NCI-H1092 treated with DMSO at 0.1 percent for 48 hours (cell line): ENCODE results near the gene RTL1.

Experiments
- DNase-seq: peaks from one replicate; lab custom pipeline; 2025; lab: John Stamatoyannopoulos, UW

Gene RTL1

DNA sequence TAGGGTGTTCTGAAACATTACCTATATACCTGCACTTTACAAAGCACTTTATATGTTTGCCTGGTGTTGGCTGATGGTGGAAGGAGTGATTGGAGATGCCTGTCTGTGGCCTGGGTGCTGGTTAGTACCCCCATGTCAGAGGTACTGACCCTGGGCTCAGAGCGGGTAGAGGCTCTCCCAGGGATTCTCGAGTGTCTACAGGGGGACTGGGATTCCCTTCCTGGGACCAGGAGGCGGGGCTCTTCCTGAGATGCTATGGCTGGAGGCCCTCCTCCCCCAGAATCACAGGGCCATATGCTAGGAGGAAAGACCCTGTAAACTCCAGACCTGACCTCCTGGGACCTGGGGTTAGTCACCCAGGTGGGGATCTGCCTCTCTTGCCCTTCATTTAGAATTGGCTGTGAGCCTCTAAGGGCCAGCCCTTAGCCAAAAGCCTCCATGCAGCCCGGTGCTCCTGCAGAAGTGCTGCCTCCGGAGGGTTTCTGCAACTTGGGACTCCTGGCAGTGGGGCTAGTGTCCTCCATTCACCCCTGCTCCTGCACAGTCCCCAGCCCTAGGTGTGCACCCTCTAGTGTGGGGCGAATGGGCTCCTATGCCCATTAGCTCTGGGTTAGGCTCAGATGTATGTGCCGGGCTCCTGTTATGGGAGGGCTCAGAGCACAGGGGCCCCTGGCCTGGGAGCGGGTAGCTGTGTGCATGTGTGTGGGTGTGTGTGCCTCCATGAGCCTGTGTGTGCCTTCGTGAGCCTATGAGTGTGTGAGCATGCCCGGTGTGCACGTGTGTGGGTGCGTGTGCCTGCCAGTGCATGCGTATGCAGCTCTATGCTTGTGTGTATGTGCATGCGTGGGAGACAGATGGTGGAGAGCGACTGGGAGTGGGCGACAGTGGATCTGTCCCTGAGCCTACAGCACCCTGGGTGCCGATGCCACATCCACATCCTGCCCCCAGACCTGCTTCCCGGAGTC lies 36.6 kb downstream of the RTL1 start:
- DNase-seq: no peak

DNA sequence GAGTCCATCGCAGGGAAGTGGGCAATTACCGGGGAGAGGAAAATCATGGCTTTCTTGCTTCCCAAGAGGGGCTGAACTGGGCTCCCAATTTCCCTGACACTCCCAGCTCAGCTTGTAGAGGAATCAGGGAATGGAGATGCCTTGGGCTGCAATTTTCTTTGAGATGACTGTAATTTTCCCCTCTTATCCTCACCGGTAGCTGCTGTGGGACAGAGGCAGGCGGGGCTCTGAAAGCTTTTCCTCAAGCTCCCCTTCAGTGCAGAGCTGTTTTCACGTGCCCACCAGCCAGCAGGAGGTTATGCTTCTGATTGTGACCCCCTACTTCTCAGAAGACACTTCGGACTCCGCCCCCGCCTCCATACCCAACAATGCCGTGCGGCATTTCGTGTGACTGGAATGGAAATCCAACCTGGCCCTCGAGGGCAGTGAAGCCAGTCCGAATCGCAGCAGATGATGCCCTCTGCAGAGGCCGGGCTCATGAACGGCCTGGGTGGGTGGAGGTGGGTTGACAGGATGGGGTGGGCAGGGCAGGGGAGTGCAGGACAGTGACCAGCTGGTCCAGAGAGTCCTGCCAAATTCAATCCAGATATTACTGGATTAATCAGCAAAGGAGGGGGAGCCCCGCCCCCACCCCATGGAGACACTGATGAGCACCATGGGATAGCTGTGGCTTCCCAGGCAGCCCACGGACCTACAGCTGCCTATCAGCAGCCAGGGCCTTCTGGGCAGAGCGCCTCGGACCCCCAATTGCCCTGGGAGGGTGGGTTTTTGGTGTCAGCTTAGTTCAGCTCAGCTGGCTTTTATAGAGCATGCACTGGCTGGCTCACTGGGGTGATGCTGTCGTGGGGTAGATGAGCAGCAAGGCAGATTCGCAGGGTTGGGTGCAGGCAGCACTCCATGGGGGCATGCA lies 37.6 kb downstream of the RTL1 start:
- DNase-seq: no peak

DNA sequence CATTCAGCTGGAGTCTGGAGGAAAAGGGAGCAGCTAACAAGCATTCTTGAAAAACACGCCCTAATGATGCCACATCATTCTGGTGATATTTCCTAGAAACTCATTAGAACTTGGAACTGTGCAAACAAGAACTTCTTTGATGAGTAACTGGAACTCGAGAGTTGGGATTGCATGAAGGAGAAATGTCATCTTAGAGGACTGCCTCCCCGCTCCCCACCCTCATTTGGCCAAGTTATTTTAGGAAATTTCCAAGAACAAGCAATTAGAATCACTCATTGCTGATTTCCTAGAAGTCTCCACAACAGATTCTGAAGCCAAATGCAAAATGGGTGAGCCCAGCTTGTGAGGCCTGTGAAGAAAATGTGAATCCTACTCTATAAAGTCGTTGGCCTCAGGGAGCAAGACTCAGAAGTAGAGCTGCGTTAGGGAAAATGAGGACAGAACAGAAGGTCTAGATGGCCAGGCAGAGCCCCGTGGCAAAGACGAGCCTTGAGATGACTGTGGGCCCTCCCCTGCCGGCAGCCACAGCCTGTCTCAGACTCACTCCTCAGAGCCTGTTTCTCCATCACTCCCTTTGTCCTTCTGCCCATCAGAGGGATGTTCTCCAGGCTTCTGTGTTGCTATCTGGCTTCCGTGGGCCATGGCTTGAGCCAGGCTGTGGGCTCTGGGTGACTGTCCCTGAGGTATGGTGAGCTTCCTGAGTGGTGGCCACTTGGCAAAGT lies 38.4 kb downstream of the RTL1 start:
- DNase-seq: no peak

DNA sequence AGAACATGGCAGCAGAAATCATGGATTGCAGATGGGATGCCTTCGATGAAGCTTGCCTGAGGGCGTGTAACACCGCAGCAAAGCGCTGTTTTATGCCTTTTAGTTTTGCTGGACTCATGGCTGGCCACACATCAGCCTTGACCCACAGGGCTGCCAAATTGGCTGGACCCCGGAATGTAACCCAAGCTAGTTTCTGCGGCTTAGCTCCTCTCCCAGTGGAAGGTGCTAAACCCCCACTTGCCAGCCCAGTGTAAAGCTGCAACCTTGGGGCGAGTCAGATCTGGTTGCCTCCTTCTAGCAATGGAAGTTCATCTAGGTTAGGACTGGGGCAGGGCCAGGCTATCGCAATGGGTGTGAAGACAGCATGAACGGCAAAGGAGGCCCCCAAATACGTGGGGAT lies 39.3 kb downstream of the RTL1 start:
- DNase-seq: no peak

DNA sequence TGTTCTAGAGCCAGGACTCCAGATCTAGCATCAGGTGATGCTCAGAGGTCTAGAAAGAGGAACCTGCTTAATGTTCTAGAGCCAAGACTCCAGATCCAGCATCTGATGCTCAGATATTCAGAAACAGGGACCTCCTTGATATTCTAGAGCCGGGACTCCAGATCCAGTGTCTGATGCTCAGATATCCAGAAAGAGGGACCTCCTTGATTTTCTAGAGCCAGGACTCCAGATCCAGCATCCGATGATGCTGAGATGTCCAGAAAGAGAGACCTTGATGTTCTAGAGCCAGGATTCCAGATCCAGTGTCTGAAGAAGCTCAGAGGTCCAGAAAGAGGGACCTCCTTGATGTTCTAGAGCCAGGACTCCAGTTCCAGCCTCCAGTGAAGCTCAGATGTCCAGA lies 40.7 kb downstream of the RTL1 start:
- no peak for DNase-seq

DNA sequence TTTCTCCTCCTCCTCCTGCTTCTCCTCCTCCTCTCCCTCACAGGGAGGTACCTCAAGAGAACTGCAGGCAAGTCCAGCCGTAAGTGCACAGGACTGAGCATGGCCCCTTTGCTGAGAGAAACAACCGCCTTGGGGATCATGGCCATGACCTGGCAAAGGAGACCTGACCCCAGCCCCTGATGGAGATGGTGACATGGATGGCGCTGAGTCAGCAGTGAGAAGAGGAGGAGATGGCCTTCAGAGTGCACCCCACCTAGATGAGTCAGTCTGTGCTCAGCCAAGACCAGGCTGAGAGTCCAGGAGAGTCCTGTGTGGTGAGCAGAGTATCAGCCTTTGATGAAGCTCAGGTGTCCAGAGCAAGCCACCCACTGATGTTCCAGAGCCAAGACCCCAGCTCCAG lies 41.2 kb downstream of the RTL1 start:
- no peak for DNase-seq

DNA sequence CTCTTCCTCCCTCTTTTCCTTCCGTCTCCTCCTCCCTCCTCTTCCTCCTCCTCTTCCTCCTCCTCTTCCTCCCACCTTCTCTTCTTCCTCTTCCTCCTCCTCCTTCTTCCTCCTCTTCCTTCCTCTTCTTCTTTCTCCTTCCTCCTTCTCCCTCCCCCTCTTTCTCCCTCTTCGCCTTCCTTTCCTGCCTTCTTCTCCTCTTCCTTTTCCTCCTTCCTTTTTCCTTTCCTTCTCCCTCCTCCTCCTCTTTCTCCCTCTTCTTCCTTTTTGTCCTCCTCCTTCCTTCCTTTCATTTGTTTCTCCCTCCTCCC lies 41.6 kb downstream of the RTL1 start:
- DNase-seq: no peak

DNA sequence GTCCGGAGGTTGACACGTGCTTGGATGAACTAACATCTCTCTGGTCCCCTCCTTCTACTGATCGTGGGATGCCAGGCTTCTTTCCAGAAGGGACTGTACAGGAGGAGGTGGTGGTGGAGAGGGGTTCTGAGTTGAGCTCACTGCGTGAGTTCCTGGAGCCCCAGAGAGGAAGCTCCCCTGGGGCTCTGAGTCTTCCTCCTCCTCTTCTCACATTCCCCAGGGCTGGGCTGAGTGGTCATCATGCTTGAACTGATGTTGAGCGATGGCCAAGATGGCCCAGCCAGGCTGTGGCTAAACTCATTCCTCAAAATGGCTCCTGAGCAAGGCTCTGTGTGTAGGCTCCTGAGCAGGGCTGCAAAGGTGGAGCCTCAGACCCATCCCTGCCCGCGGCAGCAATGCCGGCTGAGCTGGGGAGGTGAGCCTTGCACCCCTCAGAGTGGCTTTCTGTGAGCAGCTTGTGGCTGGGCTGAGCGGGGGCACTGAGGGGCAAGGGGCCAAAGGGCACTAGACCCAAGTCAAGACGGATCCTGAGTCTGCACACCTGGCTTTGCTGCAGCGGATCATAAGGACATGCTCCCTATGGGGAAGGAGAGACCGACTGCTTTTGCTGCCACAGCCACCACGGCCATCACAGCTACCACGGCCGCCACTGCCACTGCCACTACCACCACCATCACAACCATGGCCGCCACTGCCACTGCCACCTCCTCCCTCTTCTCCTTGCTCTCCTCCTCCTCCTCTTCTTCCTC lies 42.2 kb downstream of the RTL1 start:
- DNase-seq: no peak

DNA sequence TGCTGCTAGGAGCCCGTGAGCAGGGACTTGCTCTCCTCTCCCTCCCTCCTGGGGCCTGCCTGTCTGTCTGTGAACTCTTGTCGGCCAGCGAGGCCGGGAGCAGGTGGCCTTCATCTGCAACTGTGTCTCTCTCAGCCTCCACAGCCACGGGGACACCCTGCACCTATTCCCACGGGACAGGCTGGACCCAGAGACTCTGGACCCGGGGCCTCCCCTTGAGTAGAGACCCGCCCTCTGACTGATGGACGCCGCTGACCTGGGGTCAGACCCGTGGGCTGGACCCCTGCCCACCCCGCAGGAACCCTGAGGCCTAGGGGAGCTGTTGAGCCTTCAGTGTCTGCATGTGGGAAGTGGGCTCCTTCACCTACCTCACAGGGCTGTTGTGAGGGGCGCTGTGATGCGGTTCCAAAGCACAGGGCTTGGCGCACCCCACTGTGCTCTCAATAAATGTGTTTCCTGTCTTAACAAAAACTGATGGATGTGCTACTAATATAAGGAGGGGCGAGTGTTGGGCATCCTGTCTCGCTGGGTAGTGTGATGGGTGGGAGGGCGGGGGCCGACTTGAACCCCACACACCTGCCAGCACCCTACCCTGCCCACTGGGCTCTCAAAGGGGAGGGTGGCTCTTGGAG lies 42.9 kb downstream of the RTL1 start:
- DNase-seq: no peak

DNA sequence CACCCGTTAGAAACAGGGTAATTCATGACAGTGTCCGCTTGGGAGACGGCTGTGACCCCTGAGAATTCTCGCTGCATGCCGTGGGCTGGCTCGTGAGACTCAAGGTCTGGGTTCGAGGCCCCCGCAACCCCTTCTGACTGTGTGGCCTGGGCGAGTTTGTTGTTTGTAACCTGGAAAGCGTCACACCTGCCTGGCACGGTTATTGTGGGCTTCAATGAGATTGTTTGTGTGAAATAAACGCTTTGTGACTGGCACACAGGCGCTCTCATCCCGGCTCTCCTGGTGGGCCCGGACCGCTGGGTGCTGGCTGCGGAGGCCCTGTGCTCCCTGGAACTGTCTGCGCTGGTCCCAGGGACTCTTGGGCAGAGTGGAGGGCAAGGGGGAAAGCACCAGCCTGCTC lies 43.7 kb downstream of the RTL1 start:
- no peak for DNase-seq

DNA sequence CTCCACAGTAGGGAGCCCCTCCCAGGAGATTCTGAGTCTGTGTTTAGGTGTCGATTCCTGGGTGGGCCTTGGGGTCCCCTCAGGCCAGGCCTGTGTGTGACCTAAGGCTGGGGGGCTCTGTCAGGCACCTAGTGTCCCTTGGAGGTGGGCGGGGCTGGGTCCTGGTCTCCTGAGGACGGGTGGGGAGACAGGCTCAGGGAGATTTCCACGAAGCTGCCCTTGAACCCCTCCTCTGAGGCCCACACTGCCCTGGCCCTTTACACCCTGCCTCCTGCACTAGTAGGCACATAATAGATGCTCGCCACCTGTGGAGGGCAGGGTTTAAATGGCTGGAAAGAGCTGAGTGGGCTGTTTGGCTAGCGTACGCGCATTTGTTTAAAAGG lies 44.7 kb downstream of the RTL1 start:
- no peak for DNase-seq

DNA sequence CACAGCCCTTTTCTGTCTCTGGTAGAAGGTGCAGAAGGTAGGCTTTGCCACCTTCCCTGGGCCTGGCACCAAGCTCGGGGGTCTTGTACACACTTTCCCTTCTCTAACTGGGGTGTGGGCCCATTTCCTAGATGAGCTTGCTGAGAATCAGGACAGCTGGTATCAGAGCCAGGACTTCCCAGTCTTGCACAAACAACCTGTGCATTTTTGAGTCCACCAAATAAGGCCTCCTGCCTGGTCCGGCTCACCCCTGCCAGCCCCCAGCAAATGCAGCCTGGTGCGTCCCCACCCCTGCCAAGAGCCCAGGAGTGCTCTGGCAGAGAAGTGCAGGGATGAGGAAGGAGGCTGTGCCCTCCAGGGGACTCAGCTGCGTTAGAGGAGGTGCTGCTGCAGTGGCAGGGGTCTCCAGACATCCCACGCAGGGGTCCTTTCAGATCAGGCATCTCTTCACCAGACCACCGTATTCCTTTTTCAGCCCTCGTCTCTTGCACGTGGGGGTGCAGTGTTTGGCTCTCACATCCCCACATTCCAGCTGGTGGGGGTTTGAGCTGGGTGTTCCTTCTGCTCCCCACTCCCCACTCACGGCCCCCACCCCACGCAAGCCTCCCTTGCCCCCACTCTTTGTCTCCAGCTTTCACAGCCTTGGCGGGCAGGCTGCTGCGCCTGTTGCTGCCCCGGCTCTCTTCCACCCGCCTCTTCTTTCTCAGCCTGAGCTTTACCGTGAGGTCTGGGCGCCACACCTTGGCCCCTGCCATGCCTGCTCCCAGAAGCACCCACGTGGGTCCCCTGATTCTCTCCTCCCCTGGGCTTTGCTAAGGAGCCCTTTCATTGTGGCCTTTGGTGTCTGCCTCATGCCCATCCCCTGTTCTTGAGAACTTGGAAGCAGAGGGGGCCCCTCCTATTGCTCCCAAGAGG lies 45.3 kb downstream of the RTL1 start:
- no peak for DNase-seq

DNA sequence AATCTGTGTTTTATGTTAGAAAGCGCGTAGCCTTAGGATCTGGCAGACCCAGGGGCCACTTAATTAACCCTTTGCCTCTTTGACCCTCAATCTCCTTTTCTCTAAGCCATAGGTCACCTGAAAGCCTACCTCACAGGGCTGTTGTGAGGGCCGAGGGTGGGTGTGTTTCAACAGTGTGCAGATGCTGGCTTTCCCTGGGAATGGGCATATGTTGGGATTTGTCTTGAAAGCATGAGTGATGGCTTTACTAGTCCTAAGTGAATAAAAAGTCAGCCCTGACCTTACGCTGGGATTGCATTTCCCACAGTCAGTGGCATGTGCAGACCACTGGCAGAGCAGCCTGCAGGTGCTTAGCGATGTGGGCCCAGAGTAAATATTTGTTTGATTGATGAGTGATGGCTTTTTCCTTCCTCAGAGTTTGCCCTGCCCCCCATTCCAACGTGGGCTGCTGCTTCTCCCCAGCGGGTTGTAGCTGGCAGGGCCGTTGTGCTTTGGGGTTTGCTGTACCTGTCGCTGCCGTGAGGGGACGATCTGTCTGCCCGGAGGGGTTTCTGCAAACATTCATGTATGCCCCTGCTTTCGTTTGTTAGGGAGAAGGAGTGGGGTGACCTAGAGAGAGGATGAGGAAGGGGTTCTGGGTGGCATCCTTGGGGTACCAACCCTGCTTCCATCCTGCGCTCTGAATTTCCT lies 46.1 kb downstream of the RTL1 start:
- DNase-seq: no peak

DNA sequence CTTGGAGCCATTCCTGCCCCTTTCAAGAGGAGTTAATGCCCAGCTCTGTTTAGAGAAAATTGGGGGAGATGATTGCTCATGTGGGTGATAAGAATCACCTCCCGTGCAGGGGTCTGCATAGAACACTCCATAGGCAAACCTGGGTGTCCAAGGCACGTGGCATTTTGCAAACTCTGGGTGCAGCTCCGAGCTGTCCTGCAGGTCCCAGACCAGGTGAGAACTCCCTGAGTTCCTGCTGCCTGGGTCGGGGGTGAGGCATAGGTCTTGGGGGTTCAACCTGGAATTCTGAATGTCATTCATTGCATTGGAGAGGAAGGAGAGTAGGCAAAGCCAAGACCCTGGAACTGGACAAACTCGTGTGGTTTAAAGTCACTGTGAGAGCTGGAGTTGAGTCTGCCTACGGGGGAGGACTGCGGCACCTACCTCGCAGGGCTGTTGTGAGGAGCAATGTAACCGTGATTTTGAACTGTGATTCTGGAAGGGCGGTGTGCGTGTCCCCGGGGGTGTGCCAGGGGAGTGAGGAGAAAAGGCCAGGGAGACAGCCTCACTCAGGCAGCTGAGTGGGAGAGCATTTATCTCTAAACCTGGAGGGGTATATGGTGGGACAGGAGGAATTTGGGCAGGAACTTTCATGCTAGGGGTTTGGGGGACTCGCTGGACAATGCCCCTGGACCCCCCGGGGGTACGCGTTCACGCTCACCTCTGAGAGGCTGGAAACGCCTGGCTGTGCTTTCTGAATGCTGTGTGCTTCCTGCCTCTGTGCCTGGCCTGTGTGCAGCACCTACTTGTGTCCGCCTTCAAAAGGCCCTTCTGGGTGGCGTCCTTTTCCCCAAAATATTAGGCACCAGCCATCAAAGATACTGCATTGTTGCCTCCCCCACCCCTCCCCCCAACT lies 47.2 kb downstream of the RTL1 start:
- no peak for DNase-seq

DNA sequence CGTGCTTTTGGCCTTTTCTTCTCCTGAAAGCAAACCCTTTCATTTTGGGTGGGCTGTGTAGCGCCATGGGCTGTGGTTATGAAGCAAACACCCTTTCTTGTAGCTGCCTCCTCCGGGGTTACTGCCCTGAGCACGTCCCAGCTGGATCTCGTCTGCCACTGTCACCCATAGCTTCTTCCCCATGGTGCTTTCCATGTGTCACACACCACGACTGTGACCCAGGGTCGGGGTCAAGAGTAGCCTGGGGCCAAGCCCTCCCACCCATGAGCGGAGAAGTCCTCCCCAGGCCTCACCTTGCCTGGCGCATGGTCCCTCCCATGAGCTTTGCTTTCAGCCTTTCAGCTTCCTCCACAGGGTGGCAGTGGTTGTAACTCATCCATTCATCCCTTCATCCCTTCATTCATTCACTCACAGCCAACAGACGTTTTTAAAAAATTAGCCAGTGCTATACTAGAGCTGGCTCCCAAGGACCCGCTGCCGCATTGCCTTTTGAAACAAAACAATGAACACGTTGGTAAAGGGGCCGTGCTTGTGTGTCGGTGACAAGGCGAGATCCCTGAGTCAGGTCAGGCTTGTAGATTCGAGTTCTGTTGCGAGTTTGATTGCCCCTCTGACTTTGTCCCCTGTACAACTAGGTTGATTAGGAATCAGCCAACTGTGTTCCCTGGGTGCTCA lies 48.1 kb downstream of the RTL1 start:
- no peak for DNase-seq

DNA sequence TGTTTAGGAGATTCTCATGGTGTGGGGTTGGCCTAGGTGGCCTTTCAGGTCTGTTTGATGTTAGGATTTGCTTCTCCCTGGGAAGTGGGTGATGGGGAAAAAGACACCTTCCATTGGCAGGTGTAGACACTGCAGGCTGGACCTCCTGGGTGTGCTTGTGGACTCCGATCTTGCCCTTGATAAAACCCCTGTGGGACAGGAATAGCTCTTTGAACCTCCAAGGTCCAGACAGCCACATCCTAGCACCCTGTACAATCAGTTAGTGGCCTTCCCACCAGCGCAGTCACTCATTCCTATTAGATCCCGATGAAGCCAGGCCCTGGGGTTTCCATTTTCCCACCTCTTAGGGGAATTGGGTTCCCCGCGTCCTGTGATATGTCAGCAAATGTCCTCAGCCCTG lies 49.1 kb downstream of the RTL1 start:
- no peak for DNase-seq

DNA sequence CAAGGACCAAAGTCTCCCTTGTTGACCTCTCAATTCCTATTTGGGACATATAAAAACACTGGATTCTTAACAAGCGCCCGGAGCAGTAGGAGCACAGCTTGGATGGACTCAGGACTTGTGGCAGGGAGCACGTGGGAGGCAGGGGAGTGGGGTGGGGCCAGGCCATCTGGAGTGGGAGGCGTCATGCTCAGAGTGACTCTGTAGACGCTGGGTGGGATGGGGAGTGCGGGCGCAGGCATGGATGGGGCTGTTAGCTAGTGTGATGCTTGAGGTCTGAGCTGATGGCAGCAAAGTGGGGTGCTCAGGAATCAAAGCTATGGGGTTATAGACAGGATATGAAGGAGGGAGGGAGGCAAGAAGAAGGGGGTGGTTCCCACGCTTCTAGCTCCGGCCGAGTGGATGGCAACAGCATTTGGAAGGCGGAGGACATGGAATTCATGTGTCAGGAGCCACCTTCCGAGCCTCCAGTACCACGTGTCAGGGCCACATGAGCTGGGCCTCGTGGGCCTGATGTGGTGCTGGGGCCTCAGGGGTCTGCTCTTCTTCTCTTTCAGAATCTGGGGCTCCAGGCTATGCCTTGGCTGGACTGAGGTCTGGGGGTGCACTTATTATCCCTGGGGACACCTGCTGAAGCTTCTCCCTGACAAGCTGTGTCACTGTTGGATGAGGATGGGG lies 51.4 kb downstream of the RTL1 start:
- no peak for DNase-seq

DNA sequence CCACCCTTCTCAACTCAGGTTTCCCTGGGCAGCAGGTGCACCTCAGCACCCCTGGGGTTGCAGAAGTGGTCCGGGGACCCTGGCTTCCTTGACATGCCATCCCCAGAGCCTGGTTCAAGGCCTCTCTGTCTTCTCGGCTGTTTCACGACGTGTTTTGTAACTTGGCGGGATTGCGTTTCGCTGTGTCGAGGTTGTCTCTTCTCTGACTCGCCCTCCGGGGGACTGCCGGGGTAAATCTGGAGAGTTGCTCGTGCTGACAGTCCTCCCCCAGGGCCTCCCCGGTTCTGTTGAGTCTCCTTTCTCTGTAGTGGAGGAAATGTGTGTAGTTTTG lies 52.0 kb downstream of the RTL1 start:
- no peak for DNase-seq
